Liver (tissue), 9 donors: ENCODE data around the gene DNTT. TPM values are rescaled to one million over a fixed set of nuclear protein-coding genes. Genes with fewer than 3 reads are reported as not detected.

Source experiments
- DNase-seq: peaks from one replicate; pipeline ENCODE4 v3.0.0-alpha.2; 2017; ENCODE audit warnings: low spot score
- H3K27ac ChIP-seq, 2 donors: one replicate each; pipeline ENCODE4 v1.7.0; 2013; ENCODE audit warnings: inconsistent platforms in 2 of 2, low read length in 2 of 2, control low read depth in 1 of 2, low read depth in 1 of 2, mild to moderate bottlenecking in 1 of 2
- H3K27me3 ChIP-seq, 4 donors: one replicate each; pipeline versions ENCODE4 v1.6.1 to v1.7.0; 2013; ENCODE audit warnings: low read length in 3 of 4, inconsistent platforms in 1 of 4, mild to moderate bottlenecking in 1 of 4, moderate library complexity in 1 of 4; ENCODE audit not compliant: control insufficient read depth in 4 of 4, insufficient read depth in 4 of 4
- H3K36me3 ChIP-seq, 4 donors: one replicate each; pipeline versions ENCODE4 v1.6.1 to v1.7.0; 2013; ENCODE audit warnings: low read length in 3 of 4, mild to moderate bottlenecking in 3 of 4, low read depth in 1 of 4, moderate library complexity in 1 of 4; ENCODE audit not compliant: control insufficient read depth in 4 of 4, insufficient read depth in 3 of 4
- H3K4me1 ChIP-seq, 4 donors: one replicate each; pipeline versions ENCODE4 v1.6.1 to v1.7.0; 2013; ENCODE audit warnings: low read length in 3 of 4, mild to moderate bottlenecking in 3 of 4, moderate library complexity in 1 of 4; ENCODE audit not compliant: control insufficient read depth in 4 of 4, insufficient read depth in 4 of 4
- H3K4me3 ChIP-seq, 3 donors: one replicate each; pipeline versions ENCODE4 v1.6.1 to v1.7.0; 2013; ENCODE audit warnings: low read length in 3 of 3, control low read depth in 1 of 3, low read depth in 1 of 3, mild to moderate bottlenecking in 1 of 3
- H3K9ac ChIP-seq, 2 donors: one replicate each; pipeline ENCODE4 v1.7.0; 2013; ENCODE audit warnings: low read length in 2 of 2, mild to moderate bottlenecking in 2 of 2, moderate library complexity in 2 of 2, control low read depth in 1 of 2, low read depth in 1 of 2
- H3K9me3 ChIP-seq, 4 donors: one replicate each; pipeline versions ENCODE4 v1.6.1 to v1.7.0; 2013; ENCODE audit warnings: low read length in 3 of 4; ENCODE audit not compliant: control insufficient read depth in 4 of 4
- ATF3 ChIP-seq: IDR thresholded peaks from 2 replicates; pipeline ENCODE4 v1.6.1; 2016; ENCODE audit warnings: antibody characterized with exemption
- CTCF ChIP-seq: fragments of 150-350 bp; IDR thresholded peaks from 2 replicates; pipeline ENCODE4 v1.5.1; 2017; ENCODE audit warnings: improper control_type of control experiment, low read depth, low read length; ENCODE audit not compliant: missing input control
- EGR1 ChIP-seq, 2 donors: IDR thresholded peaks; 2 replicates each; pipeline ENCODE4 v1.6.1; 2016 to 2018; ENCODE audit warnings: antibody characterized with exemption in 2 of 2, low read depth in 2 of 2
- FOXA1 ChIP-seq: IDR thresholded peaks from 2 replicates; pipeline ENCODE4 v1.6.1; 2016; ENCODE audit warnings: antibody characterized with exemption
- FOXA2 ChIP-seq: IDR thresholded peaks from 2 replicates; pipeline ENCODE4 v1.6.1; 2016; ENCODE audit warnings: antibody characterized with exemption
- GABPA ChIP-seq, 2 donors: IDR thresholded peaks in 1 of 2; conservative IDR thresholded peaks in 1 of 2; 2 replicates each; pipeline ENCODE4 v1.6.1; 2016; ENCODE audit warnings: antibody characterized with exemption in 2 of 2, mild to moderate bottlenecking in 1 of 2, moderate library complexity in 1 of 2
- HNF4A ChIP-seq, 2 donors: conservative IDR thresholded peaks; 2 replicates each; pipeline ENCODE4 v1.6.1; 2016; ENCODE audit warnings: antibody characterized with exemption in 2 of 2, mild to moderate bottlenecking in 2 of 2
- HNF4G ChIP-seq: IDR thresholded peaks from 2 replicates; pipeline ENCODE4 v1.6.1; 2016; ENCODE audit warnings: antibody characterized with exemption
- JUND ChIP-seq, 2 donors: IDR thresholded peaks; 2 replicates each; pipeline ENCODE4 v1.6.1; 2016; ENCODE audit warnings: antibody characterized with exemption in 2 of 2
- MAX ChIP-seq: IDR thresholded peaks from 2 replicates; pipeline ENCODE4 v1.6.1; 2016; ENCODE audit warnings: antibody characterized with exemption
- NR2F2 ChIP-seq: IDR thresholded peaks from 2 replicates; pipeline ENCODE4 v1.6.1; 2016; ENCODE audit warnings: antibody characterized with exemption
- RAD21 ChIP-seq, 2 donors: IDR thresholded peaks; 2 replicates each; pipeline ENCODE4 v1.6.1; 2016; ENCODE audit warnings: antibody characterized with exemption in 2 of 2, mild to moderate bottlenecking in 2 of 2
- REST ChIP-seq: IDR thresholded peaks from 2 replicates; pipeline ENCODE4 v1.6.1; 2016; ENCODE audit warnings: antibody characterized with exemption, mild to moderate bottlenecking
- RXRA ChIP-seq, 2 donors: IDR thresholded peaks; 2 replicates each; pipeline ENCODE4 v1.6.1; 2017 to 2018; ENCODE audit warnings: antibody characterized with exemption in 2 of 2, mild to moderate bottlenecking in 1 of 2
- SP1 ChIP-seq: IDR thresholded peaks from 2 replicates; pipeline ENCODE4 v1.6.1; 2018; ENCODE audit warnings: antibody characterized with exemption, mild to moderate bottlenecking
- TAF1 ChIP-seq: conservative IDR thresholded peaks from 2 replicates; pipeline ENCODE4 v1.6.1; 2016; ENCODE audit warnings: antibody characterized with exemption, mild to moderate bottlenecking
- YY1 ChIP-seq: IDR thresholded peaks from 2 replicates; pipeline ENCODE4 v1.6.1; 2016; ENCODE audit warnings: antibody characterized with exemption, mild to moderate bottlenecking
- ZBTB33 ChIP-seq: IDR thresholded peaks from 2 replicates; pipeline ENCODE4 v1.6.1; 2016; ENCODE audit warnings: antibody characterized with exemption
- WGBS: extraction: QIAGEN DNeasy Blood & Tissue Kit; methylation state at CpG from one replicate; pipeline ENCODE4 v1.1.7; 2013; 5-methylcytosine and 5-hydroxymethylcytosine counted together
- polyA plus RNA-seq, 2 donors: library from polyadenylated mRNA; stranded (reverse) in 1 of 2; unstranded in 1 of 2; fragments of 200-250 nt in 1 of 2; fragments of >200 nt in 1 of 2; fragmentation: Nextera tagmentation in 1 of 2; extraction: Ambion mirVana in 1 of 2; gene quantifications; one replicate each; pipeline versions ENCODE4 v1.2.1 to v1.2.3, GENCODE V29; 2013 to 2015
- total RNA-seq, 2 donors: library from RNA; depleted of rRNA; stranded (reverse); fragments of >200 nt; gene quantifications; one replicate each; pipeline ENCODE4 v1.2.3, GENCODE V29; 2014
- donor health status: healthy.
- donor health status: healthy.
- donor health status: healthy.
- donor health status: healthy.
- donor health status: healthy.

The DNTT gene
- total and polyA plus RNA-seq, 4 donors = 0.70 TPM; not detected in 3

GRCh38 chr10:96368971-96369370, 64.7 kb downstream of the DNTT start:
- Histone ChIP-seq H3K9me3 (no peaks in the 10 kb centered on the region), H3K36me3 (no peaks in the 10 kb centered on the region), H3K9ac (no peak overlapping the region), H3K4me3 (no peak overlapping the region), H3K27ac (no peak overlapping the region), H3K27me3 (no peaks in the 10 kb centered on the region), H3K4me1 (no peaks in the 10 kb centered on the region)
- WGBS = 94% methylated on average over 5 of the region's 5 CpGs
- DNase-seq = no peak
- TF ChIP-seq TAF1 (no peak), RXRA (IDR thresholded peaks at IDR 0.05) (no peak), HNF4A (conservative IDR thresholded peaks at IDR 0.05) (no peak), HNF4G (no peak), JUND (IDR thresholded peaks at IDR 0.05) (no peak), ZBTB33 (no peak), MAX (no peak), FOXA2 (no peak), FOXA1 (no peak), YY1 (no peak), SP1 (no peak), EGR1 (IDR thresholded peaks at IDR 0.05; ENCODE audit: low read depth in 2 of 2) (no peak), ATF3 (no peak), RAD21 (IDR thresholded peaks at IDR 0.05) (no peak)

- H3K27ac ChIP-seq = no peak overlapping the region
- no peaks in the 10 kb centered on the region for H3K36me3 ChIP-seq
- WGBS = 83% methylated on average over 38 of the region's 38 CpGs
- H3K4me1 ChIP-seq = peaks cover 0 to 3% (median 2%) of the 10 kb centered on the region in 4 donors
- H3K9ac ChIP-seq = no peak overlapping the region
- TF ChIP-seq TAF1 = no peak
- TF ChIP-seq NR2F2 = no peak
- TF ChIP-seq HNF4A (conservative IDR thresholded peaks at IDR 0.05) = no peak
- TF ChIP-seq CTCF = no peak
- no peak for TF ChIP-seq MAX
- no peak for TF ChIP-seq YY1
- no peak for TF ChIP-seq ZBTB33
- TF ChIP-seq FOXA2 = no peak
- no peak for TF ChIP-seq EGR1 (IDR thresholded peaks at IDR 0.05; ENCODE audit: low read depth in 2 of 2)
- no peak for TF ChIP-seq GABPA (IDR thresholded peaks at IDR 0.05 in 1 of 2, conservative IDR thresholded peaks at IDR 0.05 in 1 of 2)
- TF ChIP-seq RXRA (IDR thresholded peaks at IDR 0.05) = no peak
- TF ChIP-seq FOXA1 = no peak
- TF ChIP-seq SP1 = no peak
- no peak for TF ChIP-seq ATF3
- TF ChIP-seq JUND (IDR thresholded peaks at IDR 0.05) = no peak
- TF ChIP-seq RAD21 (IDR thresholded peaks at IDR 0.05) = no peak
- TF ChIP-seq HNF4G = no peak
- TF ChIP-seq REST = no peak
- no peak for DNase-seq
- H3K9me3 ChIP-seq = no peaks in the 10 kb centered on the region
- no peak overlapping the region for H3K4me3 ChIP-seq
- no peaks in the 10 kb centered on the region for H3K27me3 ChIP-seq
Measured at GRCh38 chr10:96369890-96370583, 65.8 kb downstream of the DNTT start.
